Adrenal gland (tissue), 5 donors: ENCODE measurements around the gene ADAMTS8.

ENCODE experiments used
- POLR2A ChIP-seq, 2 donors: fragments of 450-650 bp; IDR thresholded peaks; one replicate each; pipeline ENCODE4 v1.6.1; 2017; ENCODE audit warnings: antibody characterized with exemption in 2 of 2, mild to moderate bottlenecking in 2 of 2, moderate library complexity in 1 of 2
- TF ChIP-seq, protein P1 (sequence below), 6 experiments: fragments of 450-650 bp in 4 of 6; fragments of 200-600 bp in 2 of 6; sonication (generic) in 1 of 6; IDR thresholded peaks; 1 replicate in 5 of 6; 2 replicates in 1 of 6; pipeline versions ENCODE4 v1.5.1 to v1.8.0; 2016 to 2021; ENCODE audit warnings: antibody characterized with exemption in 6 of 6, mild to moderate bottlenecking in 2 of 6, moderate library complexity in 1 of 6
- donor health status: DM: no; HTN: no; CAD: no.

DNA sequence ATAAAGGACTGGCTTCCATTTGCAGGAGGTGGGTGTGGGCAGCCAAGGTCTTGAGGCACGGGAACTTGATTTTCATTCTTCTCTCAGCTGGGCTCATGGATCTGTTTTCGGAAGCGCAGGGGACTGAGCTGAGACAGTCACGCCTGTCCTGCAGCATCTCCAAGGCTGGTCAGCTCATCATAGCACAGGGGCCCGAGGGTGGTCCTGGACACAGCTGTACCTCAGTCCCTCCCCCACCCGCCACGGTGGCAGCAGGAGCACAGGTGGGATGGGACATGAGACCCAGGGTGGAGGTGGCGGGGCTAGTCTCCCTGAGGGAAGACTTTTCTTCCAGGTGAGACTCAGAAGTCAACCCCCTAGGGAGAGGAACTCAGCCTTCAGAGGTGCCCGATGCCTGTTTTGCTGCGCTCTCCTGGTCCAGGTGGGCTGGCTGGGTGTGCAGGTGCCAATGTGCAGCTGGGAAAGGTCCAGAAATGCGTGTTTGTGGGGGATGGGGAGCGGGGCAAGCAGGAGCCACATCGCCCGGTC, 3.7 kb downstream of the ADAMTS8 start:
- TF ChIP-seq, protein P1, sequence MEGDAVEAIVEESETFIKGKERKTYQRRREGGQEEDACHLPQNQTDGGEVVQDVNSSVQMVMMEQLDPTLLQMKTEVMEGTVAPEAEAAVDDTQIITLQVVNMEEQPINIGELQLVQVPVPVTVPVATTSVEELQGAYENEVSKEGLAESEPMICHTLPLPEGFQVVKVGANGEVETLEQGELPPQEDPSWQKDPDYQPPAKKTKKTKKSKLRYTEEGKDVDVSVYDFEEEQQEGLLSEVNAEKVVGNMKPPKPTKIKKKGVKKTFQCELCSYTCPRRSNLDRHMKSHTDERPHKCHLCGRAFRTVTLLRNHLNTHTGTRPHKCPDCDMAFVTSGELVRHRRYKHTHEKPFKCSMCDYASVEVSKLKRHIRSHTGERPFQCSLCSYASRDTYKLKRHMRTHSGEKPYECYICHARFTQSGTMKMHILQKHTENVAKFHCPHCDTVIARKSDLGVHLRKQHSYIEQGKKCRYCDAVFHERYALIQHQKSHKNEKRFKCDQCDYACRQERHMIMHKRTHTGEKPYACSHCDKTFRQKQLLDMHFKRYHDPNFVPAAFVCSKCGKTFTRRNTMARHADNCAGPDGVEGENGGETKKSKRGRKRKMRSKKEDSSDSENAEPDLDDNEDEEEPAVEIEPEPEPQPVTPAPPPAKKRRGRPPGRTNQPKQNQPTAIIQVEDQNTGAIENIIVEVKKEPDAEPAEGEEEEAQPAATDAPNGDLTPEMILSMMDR (IDR thresholded peaks at IDR 0.05): no peak
- no peak for TF ChIP-seq POLR2A (IDR thresholded peaks at IDR 0.05)
